Measurements from ENCODE around the gene LAMA5.

Gene LAMA5

DNA sequence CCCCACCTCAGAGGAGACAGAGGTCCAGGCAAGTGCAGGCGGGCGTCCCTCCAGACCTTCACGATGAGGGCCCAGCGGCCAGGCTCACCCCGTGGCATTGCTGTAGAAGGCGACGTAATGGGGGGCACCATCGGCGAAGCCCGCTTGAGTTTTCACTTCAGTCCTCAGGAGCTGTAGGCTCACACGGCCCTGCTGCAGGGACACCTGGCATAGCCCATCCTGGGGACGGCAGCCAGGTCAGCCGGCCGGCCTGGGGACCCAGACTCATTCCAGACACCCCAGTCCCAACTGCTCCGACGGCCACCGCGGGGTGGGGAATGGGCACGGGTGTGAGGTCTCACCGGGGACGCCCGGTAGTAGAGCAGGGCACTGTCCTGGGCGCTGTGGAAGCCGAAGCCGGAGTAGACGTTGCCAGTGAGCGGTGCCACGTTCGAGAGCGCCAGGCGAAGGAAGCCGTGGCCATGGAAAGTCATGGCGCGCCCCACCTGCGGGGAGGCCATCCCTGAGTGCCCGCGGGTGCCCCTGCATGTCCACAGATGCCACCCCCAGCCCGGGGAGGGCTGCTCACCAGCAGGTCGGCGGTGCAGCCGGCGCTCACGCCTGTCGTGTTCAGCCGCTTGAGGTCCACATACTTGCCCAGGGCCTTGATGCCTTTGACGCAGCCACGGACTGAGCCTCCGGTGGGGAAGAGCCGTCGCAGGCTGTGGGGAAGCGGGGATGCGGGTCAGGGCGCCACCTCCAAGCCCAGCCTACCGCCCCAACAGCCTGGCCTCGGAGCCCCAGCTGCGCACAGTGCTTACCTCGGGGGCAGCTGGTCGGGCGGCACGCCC, 55.1 kb downstream of the LAMA5 start:
- no peak for DNase-seq (ENCODE audit: low spot score)

DNA sequence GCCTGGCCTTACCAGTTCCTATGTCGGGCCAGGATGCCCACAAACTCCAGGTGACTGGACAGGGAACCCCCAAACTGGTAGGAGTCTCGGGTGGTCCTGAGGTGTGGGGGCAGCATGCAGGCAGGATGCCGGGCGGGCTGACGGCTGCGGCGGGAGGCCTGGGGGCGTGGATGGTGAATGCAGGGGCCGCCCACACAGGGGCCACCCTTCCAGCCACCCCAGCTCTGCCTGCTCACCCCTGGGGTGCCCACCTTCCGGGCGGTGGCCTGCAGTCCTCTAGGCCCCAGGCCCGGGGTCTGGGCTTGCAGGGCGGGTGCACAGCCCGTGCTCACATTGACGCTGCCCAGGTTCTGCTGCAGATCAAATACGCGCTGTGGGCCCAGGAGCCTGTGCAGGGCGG, 56.0 kb downstream of the LAMA5 start:
- DNase-seq (ENCODE audit: low spot score), result no peak

DNA sequence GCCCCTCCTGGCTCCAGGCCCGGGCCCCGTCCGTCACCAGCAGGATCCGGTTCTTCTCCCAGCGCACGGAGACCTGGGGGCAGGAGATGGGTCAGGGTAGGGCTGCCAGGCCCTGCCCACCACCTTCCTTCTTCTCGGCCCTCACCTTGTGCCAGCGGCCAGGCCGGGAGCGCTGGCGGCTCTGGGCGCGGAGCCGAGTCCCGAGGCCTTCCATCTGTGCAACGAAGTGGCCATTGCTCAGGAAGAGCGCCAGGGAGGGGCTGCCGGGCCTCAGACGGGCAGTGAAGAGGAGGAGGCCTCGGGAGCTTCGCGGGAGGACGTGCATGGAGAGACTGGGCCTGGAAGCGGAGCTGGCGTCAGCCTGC, 56.4 kb downstream of the LAMA5 start:
- DNase-seq (ENCODE audit: low spot score), result no peak

DNA sequence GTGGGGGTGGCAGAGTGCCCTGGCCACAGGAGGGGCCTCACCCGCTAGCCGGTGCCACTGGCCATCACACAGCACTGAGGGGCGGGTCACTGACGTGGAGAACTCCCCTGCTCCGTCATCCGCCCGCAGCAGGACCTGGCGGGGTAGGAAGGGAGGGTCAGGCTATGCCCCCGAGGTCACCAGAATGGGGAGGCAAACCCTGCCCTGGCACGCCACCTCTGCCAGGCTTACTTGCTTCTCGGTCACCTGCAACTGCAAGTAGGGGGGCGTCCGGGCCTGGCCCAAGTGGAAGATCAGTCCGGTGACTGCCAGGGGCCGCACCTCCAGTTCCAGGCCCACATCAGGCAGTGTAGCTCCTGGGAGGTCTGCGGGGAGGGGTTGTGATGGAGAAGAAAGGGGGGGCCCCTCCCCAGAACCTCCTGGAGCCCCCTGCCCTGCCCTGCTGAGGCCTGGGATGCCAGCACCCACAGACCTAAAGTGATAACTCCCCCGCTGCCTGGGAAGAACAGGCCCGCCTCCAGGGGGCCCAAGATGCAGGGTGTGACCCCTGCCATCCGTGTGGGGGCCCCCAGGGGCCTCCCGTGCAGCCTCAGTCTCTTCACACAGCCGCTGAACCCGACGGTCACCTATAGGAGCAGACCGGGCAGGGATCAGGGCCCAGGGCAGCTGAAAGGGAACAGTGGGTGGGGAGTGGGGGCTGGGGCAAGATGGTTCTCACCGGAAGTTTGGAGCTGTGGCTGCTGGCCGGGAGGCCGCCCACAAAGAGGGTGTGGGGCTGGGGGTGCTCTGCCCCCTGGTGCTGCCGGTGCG, 57.0 kb downstream of the LAMA5 start:
- no peak for DNase-seq (ENCODE audit: low spot score)

DNA sequence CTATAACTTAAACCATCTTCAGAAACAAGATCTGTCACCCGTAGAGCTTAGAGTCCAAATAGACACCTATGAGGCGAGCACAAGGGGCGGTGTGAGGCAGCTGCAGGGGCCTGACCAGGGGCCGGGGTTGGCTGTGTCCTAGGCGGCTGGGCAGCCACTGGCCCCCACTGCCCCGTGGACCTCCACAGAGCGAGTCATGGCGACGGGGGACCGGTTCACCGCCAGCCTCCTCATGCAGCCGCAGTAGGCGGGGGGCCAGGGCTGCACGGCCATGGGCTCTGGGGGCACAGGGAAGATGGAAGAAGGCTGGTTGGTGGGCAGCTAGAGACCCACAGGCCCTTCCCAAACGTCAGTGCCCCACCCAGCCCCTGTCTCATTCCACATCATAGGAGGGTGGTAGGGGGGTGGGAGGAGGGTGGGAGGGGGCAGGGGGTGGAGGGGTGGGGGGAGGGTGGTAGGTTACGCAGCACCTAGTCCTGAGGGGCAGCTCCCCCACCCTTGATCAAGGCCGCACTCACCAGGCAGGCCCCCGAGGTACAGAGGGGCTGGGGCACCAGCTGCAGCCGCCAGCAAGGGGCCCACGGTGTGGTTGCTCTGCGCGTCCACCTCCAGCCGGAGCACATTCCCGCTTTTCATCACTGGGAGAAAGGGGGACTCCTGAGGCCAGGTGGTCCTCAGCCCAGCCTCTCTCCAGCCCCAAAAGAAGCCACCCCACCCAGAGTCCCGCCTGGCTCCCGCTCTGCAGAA, 57.7 kb downstream of the LAMA5 start:
- no peak for DNase-seq (ENCODE audit: low spot score)

DNA sequence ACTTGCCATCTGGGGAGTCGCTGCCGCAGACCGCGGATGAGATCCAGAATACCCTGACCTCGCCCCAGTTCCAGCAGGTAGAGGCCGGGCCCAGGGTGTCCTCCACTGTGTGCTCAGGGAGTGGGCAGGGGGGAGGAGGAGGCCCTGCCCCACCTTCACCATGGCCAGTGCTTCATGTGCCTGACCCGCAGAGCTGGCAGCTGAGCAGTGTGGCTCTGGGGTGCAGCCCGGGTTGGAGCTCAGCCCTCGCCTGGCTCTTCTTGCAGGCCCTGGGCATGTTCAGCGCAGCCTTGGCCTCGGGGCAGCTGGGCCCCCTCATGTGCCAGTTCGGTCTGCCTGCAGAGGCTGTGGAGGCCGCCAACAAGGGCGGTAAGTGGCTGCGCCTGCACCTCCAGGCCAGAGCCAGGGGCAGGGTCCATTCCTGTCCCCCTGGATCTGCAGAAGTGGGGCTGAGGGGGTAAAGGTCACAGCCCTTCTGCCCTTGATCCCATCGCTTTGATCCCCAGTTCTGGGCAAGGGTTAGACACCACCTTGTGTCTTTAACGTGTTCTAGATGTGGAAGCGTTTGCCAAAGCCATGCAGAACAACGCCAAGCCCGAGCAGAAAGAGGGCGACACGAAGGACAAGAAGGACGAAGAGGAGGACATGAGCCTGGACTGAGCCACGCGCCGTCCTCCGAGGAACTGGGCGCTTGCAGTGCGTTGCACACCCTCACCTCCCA, 58.9 kb downstream of the LAMA5 start:
- no peak for DNase-seq (ENCODE audit: low spot score)

DNA sequence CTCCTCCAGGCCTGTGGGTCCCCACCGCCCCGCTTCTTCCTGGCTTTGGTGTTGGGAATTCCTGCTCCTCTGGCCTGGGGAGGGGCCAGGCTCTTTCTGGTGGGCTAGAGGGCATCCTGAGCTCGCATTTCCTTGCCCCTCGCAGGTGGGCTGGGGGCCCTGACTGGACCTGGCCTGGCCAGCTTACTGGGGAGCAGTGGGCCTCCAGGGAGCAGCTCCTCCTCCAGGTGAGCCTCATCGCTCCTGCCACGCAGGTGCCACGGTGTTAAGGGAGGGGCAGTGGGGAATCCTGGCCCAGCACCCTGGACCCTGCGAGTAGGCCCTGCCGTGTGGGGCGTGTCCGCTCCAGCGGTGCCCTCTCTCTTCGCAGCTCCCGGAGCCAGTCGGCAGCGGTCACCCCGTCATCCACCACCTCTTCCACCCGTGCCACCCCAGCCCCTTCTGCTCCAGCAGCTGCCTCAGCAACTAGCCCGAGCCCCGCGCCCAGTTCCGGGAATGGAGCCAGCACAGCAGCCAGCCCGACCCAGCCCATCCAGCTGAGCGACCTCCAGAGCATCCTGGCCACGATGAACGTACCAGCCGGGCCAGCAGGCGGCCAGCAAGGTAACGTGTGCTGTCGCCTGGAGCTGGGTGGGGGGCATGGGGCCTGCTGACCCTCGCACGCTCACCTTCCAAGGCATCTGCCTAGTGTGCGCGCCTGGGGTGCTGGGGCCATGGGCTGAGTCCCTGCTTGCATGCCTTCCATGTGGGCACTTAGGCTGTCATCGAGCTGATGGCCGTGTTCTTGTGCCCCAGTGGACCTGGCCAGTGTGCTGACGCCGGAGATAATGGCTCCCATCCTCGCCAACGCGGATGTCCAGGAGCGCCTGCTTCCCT, 59.6 kb downstream of the LAMA5 start:
- DNase-seq (ENCODE audit: low spot score), result no peak

DNA sequence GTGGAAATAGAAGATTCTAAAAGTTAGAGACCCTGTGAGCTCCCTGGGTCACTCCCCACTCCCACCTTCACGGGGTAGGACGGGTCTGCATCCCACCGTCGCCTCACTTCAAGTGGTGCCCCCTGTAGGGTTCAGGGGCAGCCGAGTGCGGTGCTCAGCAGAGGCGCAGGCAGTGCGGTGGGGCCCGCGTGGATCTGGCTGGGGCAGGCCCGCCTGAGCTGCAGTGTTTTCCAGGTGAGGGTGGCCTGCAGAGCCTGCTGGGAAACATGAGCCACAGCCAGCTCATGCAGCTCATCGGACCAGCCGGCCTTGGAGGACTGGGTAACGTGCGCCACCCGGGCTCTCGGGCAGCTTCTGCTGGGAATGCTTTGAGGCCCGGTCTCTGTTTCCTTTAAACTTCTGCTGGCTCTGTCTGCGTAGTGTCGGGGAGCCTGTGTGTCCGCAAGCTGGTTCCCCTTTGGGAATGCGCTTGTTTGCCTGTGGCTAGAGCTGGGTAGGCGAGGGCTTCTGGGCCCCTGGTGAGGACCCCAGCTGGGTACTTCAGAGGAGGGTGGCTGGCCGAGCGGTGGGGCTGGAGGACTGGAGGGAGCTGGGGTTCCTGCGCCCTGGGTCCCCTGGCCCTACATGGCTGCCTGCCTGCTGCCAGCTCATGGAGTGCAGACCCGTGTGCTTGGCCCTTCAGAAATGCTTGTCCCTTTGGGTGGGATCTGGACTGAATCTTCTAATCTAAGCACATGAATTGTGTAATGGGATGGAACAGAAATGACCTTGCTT, 60.5 kb downstream of the LAMA5 start:
- DNase-seq (ENCODE audit: low spot score), result no peak

DNA sequence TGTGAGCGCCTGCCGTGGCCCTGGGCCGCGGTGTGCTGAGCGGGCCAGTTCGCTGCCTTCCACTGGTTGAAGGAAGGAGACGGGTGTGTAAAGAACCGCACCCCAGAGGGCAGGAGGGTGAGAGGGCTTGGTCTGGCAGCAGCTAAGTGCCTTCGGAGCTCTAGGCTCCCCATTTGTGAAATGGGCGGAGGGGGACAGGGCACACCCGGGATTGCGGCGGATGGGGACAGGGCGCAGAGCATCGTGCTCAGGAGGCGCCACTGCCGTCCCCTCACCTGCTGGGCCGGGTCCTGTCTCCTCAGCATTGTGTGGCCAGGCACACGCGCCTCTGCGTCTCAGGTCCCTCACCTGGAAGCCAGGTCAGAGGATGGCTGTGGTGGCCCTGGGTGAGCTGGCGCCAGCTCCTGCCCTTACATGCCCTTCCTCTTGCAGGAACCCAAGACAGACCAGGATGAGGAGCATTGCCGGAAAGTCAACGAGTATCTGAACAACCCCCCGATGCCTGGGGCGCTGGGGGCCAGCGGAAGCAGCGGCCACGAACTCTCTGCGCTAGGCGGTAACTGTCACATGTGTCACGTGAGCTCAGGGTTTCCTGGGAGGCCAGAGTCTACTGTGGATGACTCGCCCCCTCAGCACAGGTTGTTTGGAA, 61.2 kb downstream of the LAMA5 start:
- DNase-seq (ENCODE audit: low spot score), result no peak

DNA sequence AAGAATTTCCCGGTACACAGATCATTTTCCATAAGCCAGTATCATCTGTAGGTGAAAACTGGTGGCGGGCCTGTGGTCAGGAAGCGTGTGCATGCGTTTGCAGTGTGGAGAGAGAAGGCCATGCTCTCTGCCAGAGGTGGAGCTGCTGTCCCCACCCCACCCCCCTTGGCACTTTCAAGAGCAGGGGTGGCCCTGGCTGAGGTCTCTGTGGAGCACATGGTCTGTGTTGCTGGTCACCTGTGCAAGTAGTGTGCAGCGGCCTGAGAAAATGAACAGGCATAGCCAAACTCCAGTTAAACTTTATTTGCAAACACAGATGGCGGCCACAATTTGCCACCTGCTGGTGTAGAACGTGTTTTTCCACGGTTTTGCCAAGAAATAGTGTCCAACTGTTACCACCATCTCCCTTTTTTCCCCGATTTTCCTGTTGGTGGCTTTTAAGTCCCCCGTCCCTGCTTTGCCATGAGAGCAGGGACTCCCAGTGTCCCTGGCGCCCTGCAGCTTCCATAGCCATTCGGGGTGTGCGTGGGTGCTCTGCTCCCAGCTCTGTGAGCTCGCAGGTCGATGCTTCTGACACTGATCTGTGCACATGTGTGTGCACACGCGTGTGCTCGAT, 61.9 kb downstream of the LAMA5 start:
- no peak for DNase-seq (ENCODE audit: low spot score)

DNA sequence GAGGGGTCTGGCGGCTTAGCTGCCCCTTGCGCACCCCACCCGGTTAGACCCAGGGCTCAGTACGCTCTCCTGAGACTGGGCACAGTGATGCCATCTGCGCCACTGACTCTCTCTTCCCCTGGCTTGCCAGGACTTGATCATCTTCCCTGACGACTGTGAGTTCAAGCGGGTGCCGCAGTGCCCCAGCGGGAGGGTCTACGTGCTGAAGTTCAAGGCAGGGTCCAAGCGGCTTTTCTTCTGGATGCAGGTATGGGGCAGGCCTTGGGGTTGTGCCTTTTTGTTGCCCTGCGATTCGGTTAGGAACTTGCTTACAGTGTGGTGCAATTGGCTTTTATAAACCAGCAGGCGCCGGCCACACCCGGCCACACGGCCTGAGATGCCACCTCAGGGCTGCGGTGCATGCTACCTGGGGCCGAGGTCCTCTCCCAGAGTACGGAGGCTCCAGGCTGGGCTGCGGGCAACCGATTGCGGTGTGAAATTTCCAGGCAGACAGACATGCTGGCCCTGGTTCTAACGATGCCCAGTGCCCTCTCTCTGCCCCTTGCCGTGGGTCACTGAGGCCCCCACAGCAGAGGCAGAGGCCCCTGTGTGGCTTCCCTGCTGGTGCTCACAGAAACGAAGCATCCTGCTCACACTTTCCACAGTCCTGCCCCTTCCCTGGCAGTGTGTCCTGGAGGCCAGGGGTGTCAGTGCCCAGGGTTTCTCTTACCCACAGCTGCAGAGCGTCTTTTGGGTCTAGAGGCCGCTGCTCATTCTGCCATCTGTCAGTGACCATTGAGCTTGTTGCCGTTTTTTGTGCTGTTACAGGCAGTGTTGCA, 62.6 kb downstream of the LAMA5 start:
- DNase-seq (ENCODE audit: low spot score), result no peak

DNA sequence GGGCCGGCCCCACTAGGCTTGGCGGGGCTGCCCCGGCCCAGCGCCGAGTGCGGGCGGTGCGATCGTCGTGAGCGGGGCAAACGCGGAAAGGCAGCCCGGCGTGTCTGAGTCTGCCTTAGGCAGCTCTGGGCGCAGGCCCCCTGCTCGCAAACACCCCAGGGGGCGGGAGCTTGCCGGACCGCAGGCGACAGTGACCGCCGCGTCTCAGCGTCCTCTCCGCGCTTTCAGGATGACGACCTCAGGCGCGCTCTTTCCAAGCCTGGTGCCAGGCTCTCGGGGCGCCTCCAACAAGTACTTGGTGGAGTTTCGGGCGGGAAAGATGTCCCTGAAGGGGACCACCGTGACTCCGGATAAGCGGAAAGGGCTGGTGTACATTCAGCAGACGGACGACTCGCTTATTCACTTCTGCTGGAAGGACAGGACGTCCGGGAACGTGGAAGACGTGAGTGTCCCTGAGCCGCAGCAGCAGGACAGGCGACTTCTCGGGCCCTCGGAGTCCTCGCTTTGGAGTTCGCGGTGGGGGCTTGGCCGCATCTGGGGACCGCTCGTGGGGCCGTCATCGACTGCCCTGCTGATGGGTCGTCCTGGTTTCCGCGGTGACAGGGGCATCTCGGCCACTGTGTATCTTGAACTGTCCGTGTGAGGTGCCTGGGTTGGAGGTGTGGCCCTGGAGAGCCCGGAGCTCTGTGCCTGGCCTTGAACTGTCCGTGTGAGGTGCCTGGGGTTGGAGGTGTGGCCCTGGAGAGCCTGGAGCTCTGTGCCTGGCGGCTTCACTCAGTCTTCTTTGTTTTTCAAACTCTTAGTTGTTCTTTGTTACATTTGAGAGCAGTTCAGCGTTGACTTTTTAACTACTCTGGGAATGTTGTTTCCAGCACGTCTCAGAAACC, 63.5 kb downstream of the LAMA5 start:
- no peak for DNase-seq (ENCODE audit: low spot score)

DNA sequence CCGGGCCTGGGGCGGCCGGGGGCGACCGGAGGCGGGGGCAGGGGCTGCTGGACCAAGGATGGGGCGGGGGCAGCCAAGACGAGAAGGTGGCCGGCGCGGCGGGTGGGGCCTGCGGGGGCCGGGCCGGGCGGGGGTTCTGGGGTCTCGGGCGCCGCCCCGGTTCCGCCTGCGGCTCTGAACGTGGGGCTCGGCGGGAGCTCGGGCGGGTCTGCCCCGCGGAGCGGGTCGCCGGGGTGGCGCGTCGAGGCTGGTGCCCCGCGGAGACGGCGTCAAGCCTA, 64.1 kb downstream of the LAMA5 start:
- DNase-seq (ENCODE audit: low spot score), result no peak

DNA sequence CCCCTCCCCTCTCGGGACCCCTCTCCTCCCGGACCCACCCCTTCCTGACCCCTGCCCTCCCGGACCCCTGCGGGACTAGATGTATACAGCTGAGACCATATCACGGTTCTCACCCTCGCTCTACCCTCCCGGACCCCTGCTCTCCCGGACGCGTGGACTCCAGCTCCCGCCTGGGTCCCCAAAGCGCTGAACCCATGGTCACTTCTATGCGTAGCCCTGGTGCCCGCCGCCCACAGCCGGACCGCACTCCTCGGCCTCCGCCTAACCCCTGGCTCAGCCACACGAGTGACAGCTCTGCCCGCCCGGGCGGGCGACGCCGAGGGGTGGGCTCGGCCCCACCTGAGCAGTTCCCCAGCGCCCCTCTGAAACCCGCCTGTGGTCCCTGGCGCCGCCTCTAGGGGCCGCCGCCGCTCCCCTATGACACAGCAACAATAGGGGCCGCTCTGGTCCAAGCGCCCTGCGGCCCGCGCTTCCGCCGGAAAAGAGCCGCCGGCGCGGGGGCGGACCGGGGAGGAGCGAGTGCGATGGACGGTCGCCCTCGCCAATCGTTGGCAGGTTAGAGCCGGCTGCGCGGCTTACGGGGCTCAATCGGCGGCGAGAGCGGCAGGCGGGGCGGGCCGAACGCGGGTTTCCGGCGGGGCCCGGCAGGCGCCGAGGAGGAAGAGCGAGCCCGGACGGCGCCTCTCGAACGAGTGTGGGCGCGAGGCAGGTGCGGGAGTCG, 64.6 kb downstream of the LAMA5 start, which contains the start of gene ADRM1:
TSS of gene ADRM1 (plus strand) at position 657 of the 721 bp plus-strand sequence. CDS start 572 bp downstream, outside the sequence.
- DNase-seq (ENCODE audit: low spot score), result peak; percentile 100

DNA sequence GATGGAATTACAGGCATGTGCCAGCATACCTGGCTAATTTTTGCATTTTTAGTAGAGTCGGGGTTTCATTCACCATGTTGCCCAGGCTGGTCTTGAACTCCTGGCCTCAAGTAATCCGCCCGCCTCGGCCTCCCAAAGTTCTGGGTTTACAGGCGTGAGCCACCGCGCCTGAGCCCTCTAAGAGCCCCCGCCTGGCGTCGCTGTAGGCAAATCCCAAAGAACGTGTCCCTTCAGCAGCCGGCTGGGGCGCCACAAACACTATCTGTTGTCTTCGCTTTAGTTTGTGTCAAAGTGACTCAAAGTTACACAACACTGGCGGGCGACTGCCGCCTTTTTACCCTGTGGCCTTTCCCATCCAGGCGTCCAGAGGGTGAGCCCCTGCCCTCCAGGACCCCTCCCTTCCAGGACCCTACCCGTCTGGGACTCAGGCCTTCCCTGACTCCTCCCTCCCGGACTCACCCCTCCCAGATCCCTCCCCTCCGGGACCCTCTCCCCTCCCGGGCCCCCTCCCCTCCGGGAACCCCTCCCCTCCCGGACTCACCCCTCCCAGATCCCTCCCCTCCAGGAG, 65.3 kb downstream of the LAMA5 start:
- peak; percentile 86 for DNase-seq (ENCODE audit: low spot score)

DNA sequence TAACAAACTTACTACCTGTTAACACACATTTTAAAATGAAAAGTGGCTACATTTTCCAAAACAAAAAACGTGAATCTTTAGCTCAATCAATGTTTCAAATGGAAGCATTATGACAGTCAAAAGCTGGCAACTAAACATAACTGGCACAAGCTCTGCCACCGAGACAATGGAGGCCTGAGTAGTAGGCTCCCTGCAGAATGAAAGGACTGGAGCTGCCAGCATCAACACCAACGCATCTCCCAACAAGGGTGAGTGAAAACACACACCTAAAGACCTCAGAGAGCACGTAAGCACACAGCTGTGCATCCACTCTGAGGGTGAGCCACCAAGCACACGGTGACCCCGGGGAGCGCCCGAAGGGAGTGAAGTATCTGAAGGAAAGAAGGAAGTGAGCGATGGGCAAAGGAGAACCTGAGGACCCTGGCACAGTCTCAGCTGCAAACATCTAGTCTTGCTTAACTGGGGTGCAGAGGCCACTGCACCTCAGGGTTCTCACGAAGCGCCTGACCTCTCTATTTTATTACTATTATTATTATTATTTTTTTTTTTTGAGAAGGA, 65.9 kb downstream of the LAMA5 start:
- DNase-seq (ENCODE audit: low spot score), result no peak

All from iPS-NIHi11 (cell line).